SH-SY5Y (cell line): Measurements from ENCODE around the gene LENEP.

Source experiments
- GATA2 ChIP-seq: IDR thresholded peaks from 2 replicates; pipeline ENCODE4 v1.6.1; 2011; ENCODE audit warnings: mild to moderate bottlenecking, low read depth, low read length
- GATA3 ChIP-seq: IDR thresholded peaks from 2 replicates; pipeline ENCODE4 v1.6.1; 2011; ENCODE audit warnings: low read depth, mild to moderate bottlenecking, low read length, moderate library complexity

DNA sequence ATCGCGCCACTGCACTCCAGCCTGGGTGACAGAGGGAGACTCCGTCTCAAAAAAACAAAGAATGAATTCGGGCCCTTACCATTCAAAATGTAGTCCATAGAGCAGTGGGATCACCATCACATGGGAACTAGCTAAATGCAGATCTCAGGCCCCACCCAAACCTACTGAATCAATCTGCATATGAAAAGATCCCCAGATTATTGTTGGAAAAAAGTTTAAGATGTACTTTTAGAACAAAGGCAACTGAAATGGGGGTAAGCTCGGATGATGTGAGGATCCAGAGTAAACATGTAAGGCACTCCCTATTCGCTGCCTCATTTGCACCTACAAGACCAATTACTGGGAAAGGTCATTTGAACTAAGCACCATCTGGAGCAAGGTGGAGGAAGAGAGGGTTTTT, 11.0 kb upstream of the LENEP start:
- TF ChIP-seq GATA2: no peak
- TF ChIP-seq GATA3: no peak
